ENCODE results near the gene DDN.

DNA sequence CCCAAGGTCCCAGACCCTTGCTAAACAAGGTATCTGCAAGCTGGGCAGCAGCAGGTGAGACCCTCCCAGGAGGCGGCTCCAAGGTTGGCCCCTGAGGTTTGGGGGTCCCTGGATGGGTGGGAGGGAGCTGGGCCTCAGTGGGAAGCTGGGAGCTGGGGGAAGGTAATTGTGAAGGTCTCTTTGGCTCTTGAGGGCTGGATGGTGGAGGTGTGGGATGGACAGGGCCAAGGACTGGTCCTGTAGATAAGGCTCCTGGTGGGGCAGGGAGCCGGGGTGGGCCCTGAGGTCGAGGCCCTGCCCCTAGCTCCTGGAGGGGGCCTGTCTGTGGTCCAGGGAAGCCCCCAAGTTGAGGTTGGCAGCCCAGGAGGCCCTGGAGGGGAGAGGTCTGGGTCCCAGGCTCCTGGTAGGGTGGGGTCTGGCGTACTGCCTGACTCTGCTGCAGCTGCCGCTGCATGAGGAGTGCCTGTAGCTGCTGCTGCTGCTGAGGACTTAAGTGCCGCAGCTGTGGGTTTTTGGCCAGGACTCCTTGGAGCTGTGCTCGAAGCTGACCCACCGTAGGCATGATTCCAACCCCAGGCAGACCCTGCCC, 32.5 kb upstream of the DDN start:
- no peak for TF ChIP-seq POLR2A (IDR thresholded peaks at IDR 0.05)
- TF ChIP-seq, protein P1, sequence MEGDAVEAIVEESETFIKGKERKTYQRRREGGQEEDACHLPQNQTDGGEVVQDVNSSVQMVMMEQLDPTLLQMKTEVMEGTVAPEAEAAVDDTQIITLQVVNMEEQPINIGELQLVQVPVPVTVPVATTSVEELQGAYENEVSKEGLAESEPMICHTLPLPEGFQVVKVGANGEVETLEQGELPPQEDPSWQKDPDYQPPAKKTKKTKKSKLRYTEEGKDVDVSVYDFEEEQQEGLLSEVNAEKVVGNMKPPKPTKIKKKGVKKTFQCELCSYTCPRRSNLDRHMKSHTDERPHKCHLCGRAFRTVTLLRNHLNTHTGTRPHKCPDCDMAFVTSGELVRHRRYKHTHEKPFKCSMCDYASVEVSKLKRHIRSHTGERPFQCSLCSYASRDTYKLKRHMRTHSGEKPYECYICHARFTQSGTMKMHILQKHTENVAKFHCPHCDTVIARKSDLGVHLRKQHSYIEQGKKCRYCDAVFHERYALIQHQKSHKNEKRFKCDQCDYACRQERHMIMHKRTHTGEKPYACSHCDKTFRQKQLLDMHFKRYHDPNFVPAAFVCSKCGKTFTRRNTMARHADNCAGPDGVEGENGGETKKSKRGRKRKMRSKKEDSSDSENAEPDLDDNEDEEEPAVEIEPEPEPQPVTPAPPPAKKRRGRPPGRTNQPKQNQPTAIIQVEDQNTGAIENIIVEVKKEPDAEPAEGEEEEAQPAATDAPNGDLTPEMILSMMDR (IDR thresholded peaks at IDR 0.05 in 4 of 5, conservative IDR thresholded peaks at IDR 0.05 in 1 of 5) = no peak

Data from gastrocnemius medialis (tissue), 4 donors.